ENCODE results near the gene AHCYL1. TPM values are rescaled to one million over a fixed set of nuclear protein-coding genes. Genes with fewer than 3 reads are reported as not detected.
"Not testable (repeated sequence)": the region's sequence is repeated elsewhere in the genome, so short reads cannot be mapped to it uniquely, and the experiment has no call there.

The AHCYL1 gene
- total RNA-seq, 1 experiment from 2014 or later, result 89.0 TPM

DNA sequence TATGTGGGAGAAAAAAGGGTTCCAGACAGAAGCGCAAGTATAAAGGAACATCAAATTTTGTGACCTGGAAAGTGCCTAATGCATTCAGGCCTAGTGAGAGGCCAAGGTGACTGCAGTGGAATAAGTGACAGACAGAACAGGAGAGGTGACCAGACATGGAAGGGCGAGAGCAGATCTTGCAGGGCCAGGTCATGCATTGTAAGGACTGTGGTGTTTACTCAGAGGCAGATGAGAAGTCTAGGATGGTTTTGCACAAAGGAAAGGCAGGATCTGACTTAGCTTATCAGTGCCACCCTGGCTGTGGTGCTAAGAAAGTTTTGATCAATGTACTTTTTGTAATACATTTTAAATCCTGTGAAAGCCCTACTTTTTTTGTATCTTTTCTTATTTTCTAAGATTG is 34.1 kb upstream of the AHCYL1 start:
- WGBS (ENCODE audit: extremely low coverage, insufficient read length, low lambda C conversion rate), result no CpG with 5 or more reads among the region's 2 CpGs
- H2AK5ac ChIP-seq (ENCODE audit: insufficient read length, low read length), result no peak overlapping the region
- H3K4me1 ChIP-seq (ENCODE audit: insufficient read depth, low read length), result peaks cover 2% of the 10 kb centered on the region; the same call in 1 of the 2 replicates
- TF ChIP-seq, protein P1, sequence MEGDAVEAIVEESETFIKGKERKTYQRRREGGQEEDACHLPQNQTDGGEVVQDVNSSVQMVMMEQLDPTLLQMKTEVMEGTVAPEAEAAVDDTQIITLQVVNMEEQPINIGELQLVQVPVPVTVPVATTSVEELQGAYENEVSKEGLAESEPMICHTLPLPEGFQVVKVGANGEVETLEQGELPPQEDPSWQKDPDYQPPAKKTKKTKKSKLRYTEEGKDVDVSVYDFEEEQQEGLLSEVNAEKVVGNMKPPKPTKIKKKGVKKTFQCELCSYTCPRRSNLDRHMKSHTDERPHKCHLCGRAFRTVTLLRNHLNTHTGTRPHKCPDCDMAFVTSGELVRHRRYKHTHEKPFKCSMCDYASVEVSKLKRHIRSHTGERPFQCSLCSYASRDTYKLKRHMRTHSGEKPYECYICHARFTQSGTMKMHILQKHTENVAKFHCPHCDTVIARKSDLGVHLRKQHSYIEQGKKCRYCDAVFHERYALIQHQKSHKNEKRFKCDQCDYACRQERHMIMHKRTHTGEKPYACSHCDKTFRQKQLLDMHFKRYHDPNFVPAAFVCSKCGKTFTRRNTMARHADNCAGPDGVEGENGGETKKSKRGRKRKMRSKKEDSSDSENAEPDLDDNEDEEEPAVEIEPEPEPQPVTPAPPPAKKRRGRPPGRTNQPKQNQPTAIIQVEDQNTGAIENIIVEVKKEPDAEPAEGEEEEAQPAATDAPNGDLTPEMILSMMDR (conservative IDR thresholded peaks at IDR 0.05), result no peak
- no peak overlapping the region for H2AFZ ChIP-seq (ENCODE audit: low read length)
- no peak overlapping the region for H3K4ac ChIP-seq (ENCODE audit: low read depth, low read length)
- no peak overlapping the region for H3K56ac ChIP-seq (ENCODE audit: insufficient read length, low read depth, low read length)
- H2BK12ac ChIP-seq (ENCODE audit: insufficient read length, low read depth, low read length), result no peak overlapping the region
- H3K9me3 ChIP-seq (ENCODE audit: control insufficient read depth, low read depth, low read length), result no peaks in the 10 kb centered on the region
- no peak overlapping the region for H2BK20ac ChIP-seq (ENCODE audit: low read depth, low read length, poor library complexity, severe bottlenecking)
- H3K4me2 ChIP-seq (ENCODE audit: insufficient read depth, insufficient read length, low read length), result no peak overlapping the region
- H3K9me3 Mint-ChIP-seq, result no peaks in the 10 kb centered on the region
- H3K27me3 ChIP-seq (ENCODE audit: insufficient read depth, low read length), result no peaks in the 10 kb centered on the region
- H3K27me3 Mint-ChIP-seq (ENCODE audit: low read depth), result peaks cover 19% of the 10 kb centered on the region
- H4K5ac ChIP-seq (ENCODE audit: insufficient read length, low read depth, low read length), result no peak overlapping the region
- H3K79me2 ChIP-seq (ENCODE audit: insufficient read depth, low read length), result no peaks in the 10 kb centered on the region
- H3K27ac Mint-ChIP-seq, result no peak overlapping the region; a peak in 1 of 7 replicates
- H4K20me1 ChIP-seq (ENCODE audit: control insufficient read depth, insufficient read depth, insufficient read length), result no peaks in the 10 kb centered on the region
- H2BK15ac ChIP-seq (ENCODE audit: low read depth, low read length), result no peak overlapping the region
- no peak overlapping the region for H4K8ac ChIP-seq (replicated peaks; ENCODE audit: insufficient read length, low read depth, low read length)
- H2BK120ac ChIP-seq (ENCODE audit: low read depth, low read length, poor library complexity, severe bottlenecking), result no peak overlapping the region
- H3K4me1 Mint-ChIP-seq, result peaks cover 6 to 7% of the 10 kb centered on the region in 2 experiments
- H3K14ac ChIP-seq (ENCODE audit: insufficient read depth, low read length), result no peak overlapping the region
- no peak overlapping the region for H4K91ac ChIP-seq (ENCODE audit: insufficient read length, low read depth, low read length)
- H2BK5ac ChIP-seq (ENCODE audit: insufficient read length, low read length), result no peak overlapping the region
- no peaks in the 10 kb centered on the region for H3K23me2 ChIP-seq (ENCODE audit: insufficient read length, low read depth, low read length, poor library complexity, severe bottlenecking)
- no peak overlapping the region for H3K4me3 Mint-ChIP-seq
- H3T11ph ChIP-seq (ENCODE audit: low read length), result no peak overlapping the region
- H3K79me1 ChIP-seq (ENCODE audit: insufficient read depth, low read depth, low read length, poor library complexity, severe bottlenecking), result no peaks in the 10 kb centered on the region
- no peak overlapping the region for H3K18ac ChIP-seq (ENCODE audit: insufficient read length, low read depth, low read length)
- H3K36me3 Mint-ChIP-seq (ENCODE audit: insufficient read depth in 1 of 3, low read depth in 3 of 3), result no peaks in the 10 kb centered on the region
- H3K23ac ChIP-seq (ENCODE audit: insufficient read length, low read depth, low read length), result no peak overlapping the region
- no peak overlapping the region for H3K9ac ChIP-seq (ENCODE audit: extremely low read depth, insufficient read length, low read length)
- no peak overlapping the region for H3K27ac ChIP-seq (ENCODE audit: insufficient read length, low read depth, low read length)
- no peak for DNase-seq

DNA sequence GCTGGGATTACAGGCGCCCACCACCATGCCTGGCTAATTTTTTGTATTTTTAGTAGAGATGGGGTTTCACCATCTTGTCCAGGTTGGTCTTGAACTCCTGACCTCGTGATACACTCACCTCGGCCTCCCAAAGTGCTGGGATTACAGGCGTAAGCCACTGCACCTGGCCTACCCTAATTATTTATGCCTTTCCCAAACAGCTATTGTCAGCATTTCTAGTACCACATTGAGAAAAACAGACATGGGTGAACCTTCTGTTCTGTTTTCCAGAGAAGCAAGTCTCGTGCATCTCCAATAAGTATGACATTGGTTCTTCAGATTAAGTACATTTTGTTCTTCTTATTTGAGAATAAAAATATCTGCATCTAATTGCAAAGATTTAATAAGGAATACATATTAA is 33.1 kb upstream of the AHCYL1 start:
- not testable (repeated sequence) for H4K8ac ChIP-seq (replicated peaks; ENCODE audit: insufficient read length, low read depth, low read length); H4K20me1 ChIP-seq (ENCODE audit: control insufficient read depth, insufficient read depth, insufficient read length); H3K23ac ChIP-seq (ENCODE audit: insufficient read length, low read depth, low read length); H3K79me2 ChIP-seq (ENCODE audit: insufficient read depth, low read length); H3K56ac ChIP-seq (ENCODE audit: insufficient read length, low read depth, low read length); H3K9ac ChIP-seq (ENCODE audit: extremely low read depth, insufficient read length, low read length); H3K4me3 Mint-ChIP-seq; H3K9me3 Mint-ChIP-seq; H3K18ac ChIP-seq (ENCODE audit: insufficient read length, low read depth, low read length); H3K27ac ChIP-seq (ENCODE audit: insufficient read length, low read depth, low read length); H3K14ac ChIP-seq (ENCODE audit: insufficient read depth, low read length); H3K27ac Mint-ChIP-seq; H3K9me3 ChIP-seq (ENCODE audit: control insufficient read depth, low read depth, low read length); H3K27me3 ChIP-seq (ENCODE audit: insufficient read depth, low read length); H2BK120ac ChIP-seq (ENCODE audit: low read depth, low read length, poor library complexity, severe bottlenecking); H3T11ph ChIP-seq (ENCODE audit: low read length); H2AK5ac ChIP-seq (ENCODE audit: insufficient read length, low read length); DNase-seq; H3K23me2 ChIP-seq (ENCODE audit: insufficient read length, low read depth, low read length, poor library complexity, severe bottlenecking); H2AFZ ChIP-seq (ENCODE audit: low read length); H2BK20ac ChIP-seq (ENCODE audit: low read depth, low read length, poor library complexity, severe bottlenecking); H3K4me1 ChIP-seq (ENCODE audit: insufficient read depth, low read length); H2BK12ac ChIP-seq (ENCODE audit: insufficient read length, low read depth, low read length); H2BK15ac ChIP-seq (ENCODE audit: low read depth, low read length); H3K4me2 ChIP-seq (ENCODE audit: insufficient read depth, insufficient read length, low read length); H2BK5ac ChIP-seq (ENCODE audit: insufficient read length, low read length); H4K5ac ChIP-seq (ENCODE audit: insufficient read length, low read depth, low read length); H3K36me3 Mint-ChIP-seq (ENCODE audit: insufficient read depth in 1 of 3, low read depth in 3 of 3); H3K79me1 ChIP-seq (ENCODE audit: insufficient read depth, low read depth, low read length, poor library complexity, severe bottlenecking); H3K4ac ChIP-seq (ENCODE audit: low read depth, low read length); H3K4me1 Mint-ChIP-seq; H4K91ac ChIP-seq (ENCODE audit: insufficient read length, low read depth, low read length)
- no CpG with 5 or more reads among the region's 5 CpGs for WGBS (ENCODE audit: extremely low coverage, insufficient read length, low lambda C conversion rate)
- peaks cover 22% of the 10 kb centered on the region for H3K27me3 Mint-ChIP-seq (ENCODE audit: low read depth)

Measured in H9 (cell line).